Nephron (organoid): ENCODE results near the gene PIK3AP1.
A peak's percentile ranks its signal among the peaks of the same experiment; 100 is the strongest.

ENCODE experiments used
- H3K27ac Mint-ChIP-seq, 3 experiments: 2 replicates each; pipeline ENCODE4 v1.8.0; 2020; ENCODE audit warnings: mixed read lengths in 3 of 3, mild to moderate bottlenecking in 2 of 3, moderate library complexity in 1 of 3
- H3K27me3 Mint-ChIP-seq: 2 replicates; pipeline ENCODE4 v1.8.0; 2021; ENCODE audit warnings: low read depth, mild to moderate bottlenecking, moderate library complexity, mixed read lengths
- H3K36me3 Mint-ChIP-seq: 2 replicates; pipeline ENCODE4 v1.8.0; 2020; ENCODE audit warnings: low read depth, mixed read lengths
- H3K4me1 Mint-ChIP-seq: 2 replicates; pipeline ENCODE4 v1.8.0; 2020; ENCODE audit warnings: mixed read lengths
- H3K4me3 Mint-ChIP-seq, 3 experiments: 2 replicates each; pipeline ENCODE4 v1.8.0; 2020; ENCODE audit warnings: mild to moderate bottlenecking in 3 of 3, mixed read lengths in 3 of 3, moderate library complexity in 2 of 3
- H3K9me3 Mint-ChIP-seq: 2 replicates; pipeline ENCODE4 v1.8.0; 2020; ENCODE audit warnings: mixed read lengths
- CTCF ChIP-seq, 3 experiments: fragments of 200-600 bp; sonication (generic); IDR thresholded peaks; one replicate each; pipeline ENCODE4 v1.5.0; 2021; ENCODE audit warnings: antibody characterized with exemption in 3 of 3; ENCODE audit not compliant: unreplicated experiment in 3 of 3

The PIK3AP1 gene

GRCh38 chr10:96588616-96589419 lies 131.5 kb downstream of the PIK3AP1 start:
- Mint-ChIP-seq H3K27ac (no peak overlapping the region), H3K4me3 (no peak overlapping the region), H3K9me3 (no peaks in the 10 kb centered on the region), H3K27me3 (no peaks in the 10 kb centered on the region), H3K4me1 (peaks cover 15% of the 10 kb centered on the region), H3K36me3 (no peaks in the 10 kb centered on the region)
- no peak for TF ChIP-seq CTCF (IDR thresholded peaks at IDR 0.05; ENCODE audit: unreplicated experiment in 3 of 3)

GRCh38 chr10:96588060-96588554 lies 132.2 kb downstream of the PIK3AP1 start:
- TF ChIP-seq CTCF (IDR thresholded peaks at IDR 0.05; ENCODE audit: unreplicated experiment in 3 of 3), result no peak
- Mint-ChIP-seq H3K4me1 (peaks cover 19% of the 10 kb centered on the region), H3K27ac (no peak overlapping the region), H3K36me3 (no peaks in the 10 kb centered on the region), H3K9me3 (no peaks in the 10 kb centered on the region), H3K27me3 (no peaks in the 10 kb centered on the region), H3K4me3 (no peak overlapping the region)

- Mint-ChIP-seq H3K27me3 (no peaks in the 10 kb centered on the region), H3K4me3 (no peak overlapping the region), H3K4me1 (peaks cover 20% of the 10 kb centered on the region), H3K9me3 (no peaks in the 10 kb centered on the region), H3K27ac (no peak overlapping the region), H3K36me3 (no peaks in the 10 kb centered on the region)
- TF ChIP-seq CTCF (IDR thresholded peaks at IDR 0.05; ENCODE audit: unreplicated experiment in 3 of 3), result no peak
Observed at GRCh38 chr10:96587264-96588059, 132.9 kb downstream of the PIK3AP1 start.

- H3K4me1 Mint-ChIP-seq, result peaks cover 24% of the 10 kb centered on the region
- H3K27me3 Mint-ChIP-seq, result no peaks in the 10 kb centered on the region
- no peaks in the 10 kb centered on the region for H3K9me3 Mint-ChIP-seq
- H3K27ac Mint-ChIP-seq, result peak within 1 kb of the TSS; percentile 94 to 98 (median 98)
- peak in 2 of 3 experiments; percentile 11 to 29 for TF ChIP-seq CTCF (IDR thresholded peaks at IDR 0.05; ENCODE audit: unreplicated experiment in 3 of 3)
- peak within 1 kb of the TSS; percentile 91 to 93 (median 93) for H3K4me3 Mint-ChIP-seq
- no peaks in the 10 kb centered on the region for H3K36me3 Mint-ChIP-seq
Observed at GRCh38 chr10:96586419-96587263, 133.7 kb downstream of the PIK3AP1 start, which contains the start of gene TM9SF3. TM9SF3 (minus strand) TSS chr10:96587012; CDS start chr10:96586835, 177 bp downstream.

- TF ChIP-seq CTCF (IDR thresholded peaks at IDR 0.05; ENCODE audit: unreplicated experiment in 3 of 3), result no peak
- Mint-ChIP-seq H3K27ac (peak overlapping the region; percentile 94 to 98 (median 98)), H3K4me1 (peaks cover 32% of the 10 kb centered on the region), H3K4me3 (peak overlapping the region; percentile 91 to 93 (median 93)), H3K9me3 (no peaks in the 10 kb centered on the region), H3K27me3 (no peaks in the 10 kb centered on the region), H3K36me3 (no peaks in the 10 kb centered on the region)
Observed at GRCh38 chr10:96585736-96586418, 134.4 kb downstream of the PIK3AP1 start.
